ENCODE data around the gene AIG1. TPM values are rescaled to one million over a fixed set of nuclear protein-coding genes. Genes with fewer than 3 reads are reported as not detected.

Gene AIG1
- 55.1 and 83.3 TPM in 2 replicates for total RNA-seq

GRCh38 chr6:143060806-143061596 lies at the start of gene AIG1:
Gene AIG1, plus strand, starts transcription at chr6:143060889. Its CDS starts 37 bp downstream, at chr6:143060926.

Other genes with a start within 250 kb of the AIG1 start
- 8.8 and 36.5 TPM in 2 replicates for gene HIVEP2, start 115.7 kb upstream of the AIG1 start, total RNA-seq

Measured in hair follicular keratinocyte (primary cell).